Mucosa of descending colon (tissue), 3 donors: Measurements from ENCODE around the gene OR6C2. TPM values are rescaled to one million over a fixed set of nuclear protein-coding genes. Genes with fewer than 3 reads are reported as not detected.

Source experiments
- ATAC-seq: fragments of 200-7000 bp; cut with Tn5 transposase; one replicate; pipeline ENCODE4 v1.9.1; 2020; ENCODE audit warnings: mild to moderate bottlenecking, moderate library complexity
- DNase-seq, 3 donors: peaks; one replicate each; pipeline ENCODE4 v3.0.0-alpha.2; 2020
- H3K36me3 ChIP-seq: fragments of 200-600 bp; one replicate; pipeline ENCODE4 v1.8.0; 2021; ENCODE audit warnings: low read depth, mild to moderate bottlenecking
- H3K4me1 ChIP-seq: fragments of 200-600 bp; one replicate; pipeline ENCODE4 v1.8.0; 2021; ENCODE audit warnings: low read depth, mild to moderate bottlenecking
- H3K4me3 ChIP-seq: fragments of 200-600 bp; one replicate; pipeline ENCODE4 v1.8.0; 2021; ENCODE audit warnings: mild to moderate bottlenecking
- H3K9me3 ChIP-seq: fragments of 200-600 bp; one replicate; pipeline ENCODE4 v1.8.0; 2021; ENCODE audit warnings: mild to moderate bottlenecking
- CTCF ChIP-seq: fragments of 200-600 bp; IDR thresholded peaks from one replicate; pipeline ENCODE4 v1.8.0; 2022; ENCODE audit warnings: antibody characterized with exemption, mild to moderate bottlenecking
- intact Hi-C, 2 donors: fragments of 100-400 bp; cut with DNase I in 1 of 2; cut with micrococcal nuclease in 1 of 2; formaldehyde crosslinking; loops; one replicate each; pipeline versions ENCODE4 v1.11.0 to v1.11.1; 2022; cut with DNase I, micrococcal nuclease
- total RNA-seq, 3 donors: library from RNA; stranded (reverse); fragmentation: NEBNext Ultra II Directional in 2 of 3; extraction: Animal tissue kit (Norgen Biotek cat#: 25700) in 2 of 3; gene quantifications; one replicate each; pipeline versions ENCODE4 v1.2.1 to v1.2.4, GENCODE V29; 2021 to 2023
- donor health status: DM: no; HTN: no; CAD: no; lungs with moderate emphysema.
- donor health status: DM: no; HTN: no; CAD: no.
- donor health status: DM: no; HTN: yes; CAD: no.

The OR6C2 gene
- total RNA-seq, 3 donors from 2014 or later, result not detected

GRCh38 chr12:55501601-55502000 lies 57.7 kb downstream of the OR6C2 start:
- intact Hi-C loops, result no loop called here
- no peak overlapping the region for H3K4me3 ChIP-seq
- H3K4me1 ChIP-seq, result peaks cover 3% of the 10 kb centered on the region
- TF ChIP-seq CTCF, result no peak
- H3K9me3 ChIP-seq, result no peaks in the 10 kb centered on the region
- DNase-seq (no peak), ATAC-seq (no peak)
- no peaks in the 10 kb centered on the region for H3K36me3 ChIP-seq

Other genes starting within 250 kb of the OR6C2 start
- not detected for gene OR10A7, start 223.1 kb upstream of the OR6C2 start, total RNA-seq
- not detected for gene OR6C74, start 199.5 kb upstream of the OR6C2 start, total RNA-seq
- not detected for gene OR6C6, start 147.5 kb upstream of the OR6C2 start, total RNA-seq
- gene OR6C1, start 129.7 kb upstream of the OR6C2 start, total RNA-seq, result not detected
- not detected for gene OR6C3, start 113.3 kb upstream of the OR6C2 start, total RNA-seq
- gene OR6C75, start 81.1 kb upstream of the OR6C2 start, total RNA-seq, result not detected
- not detected for gene OR6C65, start 43.5 kb upstream of the OR6C2 start, total RNA-seq
- not detected for gene OR6C76, start 17.8 kb upstream of the OR6C2 start, total RNA-seq
- gene OR6C70, start 26.1 kb downstream of the OR6C2 start, total RNA-seq, result not detected
- gene OR6C68, start 48.3 kb downstream of the OR6C2 start, total RNA-seq, result not detected
- not detected for gene OR6C4, start 105.5 kb downstream of the OR6C2 start, total RNA-seq
- gene OR2AP1, start 128.4 kb downstream of the OR6C2 start, total RNA-seq, result not detected
- gene OR10P1, start 192.8 kb downstream of the OR6C2 start, total RNA-seq, result not detected